HEK293T (cell line): ENCODE results near the gene PAK1IP1.

Experiments used
- BHLHE40 ChIP-seq: fragments of 450-650 bp; IDR thresholded peaks from 2 replicates; pipeline ENCODE4 v1.6.1; 2016; ENCODE audit warnings: mild to moderate bottlenecking, moderate library complexity, borderline replicate concordance
- FOXM1 ChIP-seq: fragments of 450-650 bp; IDR thresholded peaks from 2 replicates; pipeline ENCODE4 v1.6.1; 2017; ENCODE audit warnings: mild to moderate bottlenecking, borderline replicate concordance
- NFRKB ChIP-seq: fragments of 450-650 bp; IDR thresholded peaks from 2 replicates; pipeline ENCODE4 v1.6.1; 2016; ENCODE audit warnings: mild to moderate bottlenecking, moderate library complexity
- SP1 ChIP-seq: fragments of 450-650 bp; IDR thresholded peaks from 2 replicates; pipeline ENCODE4 v1.6.1; 2017
- SUZ12 ChIP-seq: fragments of 450-650 bp; IDR thresholded peaks from 2 replicates; pipeline ENCODE4 v1.6.1; 2016; ENCODE audit warnings: mild to moderate bottlenecking
- TARDBP ChIP-seq: fragments of 450-650 bp; IDR thresholded peaks from 2 replicates; pipeline ENCODE4 v1.6.1; 2016
- ZNF384 ChIP-seq: fragments of 450-650 bp; IDR thresholded peaks from 2 replicates; pipeline ENCODE4 v1.6.1; 2016

DNA sequence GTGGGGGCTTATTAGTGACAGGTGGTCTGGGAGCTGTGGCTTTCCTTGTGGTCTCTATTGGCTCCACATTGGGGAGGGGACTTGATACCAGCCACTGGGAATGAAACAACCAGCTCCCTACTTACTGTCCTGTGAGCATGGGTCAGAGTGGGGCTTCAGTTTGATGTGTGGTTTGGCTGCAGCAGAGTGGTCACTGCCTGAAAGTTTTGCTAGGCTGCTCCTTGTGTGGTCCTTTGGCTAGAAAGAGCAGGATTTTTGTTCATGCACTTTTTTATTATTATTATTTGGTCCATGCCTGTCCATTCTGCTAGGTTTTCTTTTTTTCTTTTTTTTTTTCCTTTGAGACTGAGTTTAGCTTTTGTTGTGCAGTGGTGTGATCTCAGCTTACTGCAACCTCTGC, 45.3 kb downstream of the PAK1IP1 start:
- TF ChIP-seq SP1, result no peak
- no peak for TF ChIP-seq FOXM1
- no peak for TF ChIP-seq NFRKB
- no peak for TF ChIP-seq BHLHE40
- no peak for TF ChIP-seq ZNF384
- no peak for TF ChIP-seq TARDBP
- no peak for TF ChIP-seq SUZ12
